GM23338 (cell line): Measurements from ENCODE around the gene ZNF708. TPM values are rescaled to one million over a fixed set of nuclear protein-coding genes. Genes with fewer than 3 reads are reported as not detected.

Source experiments
- ATAC-seq: fragments of 200-7000 bp; cut with Tn5 transposase; 3 replicates; pipeline ENCODE4 v1.9.1; 2020
- DNase-seq: peaks from one replicate; pipeline ENCODE4 v3.0.0-alpha.2; 2015; ENCODE audit warnings: low spot score
- H2AFZ ChIP-seq: fragments of 200-600 bp; sonication (generic); 2 replicates; pipeline ENCODE4 v1.8.0; 2016; ENCODE audit warnings: antibody characterized with exemption, mild to moderate bottlenecking, moderate library complexity
- H3F3A ChIP-seq: fragments of 200-600 bp; sonication (generic); replicated peaks from 2 replicates; pipeline ENCODE4 v1.8.0; 2017; ENCODE audit warnings: antibody characterized with exemption, mixed run types, low read depth
- H3K27ac ChIP-seq: fragments of 200-600 bp; sonication (generic); 2 replicates; pipeline ENCODE4 v1.6.1; 2016; ENCODE audit warnings: low read depth
- H3K27me3 ChIP-seq: fragments of 200-600 bp; sonication (generic); 2 replicates; pipeline ENCODE4 v1.8.0; 2016; ENCODE audit warnings: mild to moderate bottlenecking, mixed run types, moderate library complexity; ENCODE audit not compliant: insufficient read depth
- H3K36me3 ChIP-seq: fragments of 200-600 bp; sonication (generic); 2 replicates; pipeline ENCODE4 v1.8.0; 2016; ENCODE audit warnings: mild to moderate bottlenecking; ENCODE audit not compliant: insufficient read depth
- H3K4me1 ChIP-seq: fragments of 200-600 bp; sonication (generic); 2 replicates; pipeline ENCODE4 v1.8.0; 2016; ENCODE audit warnings: mild to moderate bottlenecking, moderate library complexity; ENCODE audit not compliant: insufficient read depth
- H3K4me2 ChIP-seq: fragments of 200-600 bp; sonication (generic); 2 replicates; pipeline ENCODE4 v1.7.1; 2017; ENCODE audit warnings: mixed run types
- H3K4me3 ChIP-seq: fragments of 200-600 bp; sonication (generic); 2 replicates; pipeline ENCODE4 v1.6.1; 2016; ENCODE audit warnings: mixed run types
- H3K79me2 ChIP-seq: fragments of 200-600 bp; sonication (generic); replicated peaks from 2 replicates; pipeline ENCODE4 v1.8.0; 2017; ENCODE audit warnings: mild to moderate bottlenecking; ENCODE audit not compliant: insufficient read depth
- H3K9me2 ChIP-seq: fragments of 200-600 bp; sonication (generic); 2 replicates; pipeline ENCODE4 v1.8.0; 2017; ENCODE audit not compliant: insufficient read depth
- H4K20me1 ChIP-seq: fragments of 200-600 bp; sonication (generic); replicated peaks from 2 replicates; pipeline ENCODE4 v1.8.0; 2017; ENCODE audit warnings: mild to moderate bottlenecking; ENCODE audit not compliant: insufficient read depth
- H3K27ac Mint-ChIP-seq: 2 replicates; pipeline ENCODE4 v1.8.0; 2020; ENCODE audit warnings: inconsistent platforms, mild to moderate bottlenecking, moderate library complexity, mixed read lengths
- H3K27me3 Mint-ChIP-seq: 3 replicates; pipeline ENCODE4 v1.8.0; 2022; ENCODE audit warnings: low read depth, mild to moderate bottlenecking, moderate library complexity, mixed read lengths, inconsistent platforms; ENCODE audit not compliant: insufficient read depth, poor library complexity
- H3K36me3 Mint-ChIP-seq: 3 replicates; pipeline ENCODE4 v1.8.0; 2021; ENCODE audit warnings: low read depth, mild to moderate bottlenecking, inconsistent platforms, moderate library complexity, mixed read lengths
- H3K4me1 Mint-ChIP-seq: 3 replicates; pipeline ENCODE4 v1.8.0; 2020; ENCODE audit warnings: mild to moderate bottlenecking, inconsistent platforms, mixed read lengths
- H3K4me3 Mint-ChIP-seq: 3 replicates; pipeline ENCODE4 v1.8.0; 2021; ENCODE audit warnings: moderate library complexity, mild to moderate bottlenecking, inconsistent platforms, mixed read lengths
- H3K9me3 Mint-ChIP-seq: 3 replicates; pipeline ENCODE4 v1.8.0; 2020; ENCODE audit warnings: moderate library complexity, mild to moderate bottlenecking, inconsistent platforms, mixed read lengths
- CREB1 ChIP-seq: fragments of 250-450 bp; sonication (Bioruptor Pico); IDR thresholded peaks from 2 replicates; pipeline ENCODE4 v1.5.0; 2020; ENCODE audit warnings: low read depth, mild to moderate bottlenecking, moderate library complexity
- EZH2 ChIP-seq: fragments of 200-600 bp; sonication (generic); IDR thresholded peaks from one replicate; pipeline ENCODE4 v1.8.0; 2017; ENCODE audit warnings: antibody characterized with exemption, mild to moderate bottlenecking, low read depth; ENCODE audit not compliant: unreplicated experiment
- EZH2phosphoT487 ChIP-seq: fragments of 200-600 bp; sonication (generic); IDR thresholded peaks from one replicate; pipeline ENCODE4 v1.8.1; 2018; ENCODE audit warnings: antibody characterized with exemption; ENCODE audit not compliant: unreplicated experiment
- JUNB ChIP-seq: IDR thresholded peaks from one replicate; pipeline ENCODE4 v1.6.1; 2016; ENCODE audit warnings: antibody characterized with exemption; ENCODE audit not compliant: unreplicated experiment
- NANOG ChIP-seq: IDR thresholded peaks from 2 replicates; pipeline ENCODE4 v1.6.1; 2016; ENCODE audit warnings: antibody characterized with exemption, borderline replicate concordance
- STAT1 ChIP-seq: IDR thresholded peaks from one replicate; pipeline ENCODE4 v1.6.1; 2016; ENCODE audit warnings: antibody characterized with exemption; ENCODE audit not compliant: unreplicated experiment
- ZNF114 ChIP-seq: fragments of 250-450 bp; sonication (Bioruptor Pico); IDR thresholded peaks from 2 replicates; pipeline ENCODE4 v1.5.0; 2020; ENCODE audit warnings: mild to moderate bottlenecking, moderate library complexity
- ZNF331 ChIP-seq: fragments of 250-450 bp; sonication (Bioruptor Pico); IDR thresholded peaks from 2 replicates; pipeline ENCODE4 v1.5.0; 2020; ENCODE audit warnings: low read depth, mild to moderate bottlenecking, moderate library complexity
- ZNF462 ChIP-seq: fragments of 250-450 bp; sonication (Bioruptor Pico); IDR thresholded peaks from 2 replicates; pipeline ENCODE4 v1.5.0; 2020; ENCODE audit warnings: mild to moderate bottlenecking, moderate library complexity
- polyA plus RNA-seq: library from polyadenylated mRNA; unstranded; fragments of >200 nt; fragmentation: Nextera tagmentation; extraction: Ambion mirVana; gene quantifications from 2 replicates; pipeline ENCODE4 v1.2.1, GENCODE V29; 2016
- total RNA-seq: library from RNA; depleted of rRNA; stranded (reverse); fragments of >200 nt; shearing (Covaris generic); gene quantifications from 2 replicates; pipeline ENCODE4 v1.2.3, GENCODE V29; 2014
- TF ChIP-seq, protein P1 (sequence below): IDR thresholded peaks from 2 replicates; pipeline ENCODE4 v1.6.1; 2016; ENCODE audit warnings: antibody characterized with exemption

ZNF708 gene
- total and polyA plus RNA-seq, 2 experiments from 2014 or later = 15.7 to 71.9 TPM

DNA sequence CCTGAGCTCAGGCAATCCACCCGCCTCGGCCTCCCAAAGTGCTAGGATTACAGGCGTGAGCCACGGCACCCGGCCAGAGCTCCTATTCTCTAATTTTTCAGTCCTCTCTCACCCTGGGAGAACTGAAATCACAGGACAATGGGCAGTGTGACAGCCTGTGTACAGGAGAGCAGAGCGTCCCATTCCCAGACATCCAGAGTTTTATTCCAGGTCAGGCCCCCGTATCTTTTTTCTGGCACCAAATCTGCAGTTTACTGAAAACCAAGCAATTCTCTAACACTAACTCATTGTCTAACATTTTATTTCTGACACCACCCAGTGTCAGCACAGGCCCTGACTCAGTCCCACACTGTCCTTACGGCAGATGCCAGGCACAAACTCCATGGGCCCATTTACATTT is 6.7 kb downstream of the ZNF708 start (continued):
- TF ChIP-seq ZNF462 (CRISPR knock-in tag) (no peak), EZH2 (no peak), STAT1 (no peak), NANOG (no peak), EZH2phosphoT487 (no peak), JUNB (no peak), ZNF331 (no peak)
- TF ChIP-seq, protein P1, sequence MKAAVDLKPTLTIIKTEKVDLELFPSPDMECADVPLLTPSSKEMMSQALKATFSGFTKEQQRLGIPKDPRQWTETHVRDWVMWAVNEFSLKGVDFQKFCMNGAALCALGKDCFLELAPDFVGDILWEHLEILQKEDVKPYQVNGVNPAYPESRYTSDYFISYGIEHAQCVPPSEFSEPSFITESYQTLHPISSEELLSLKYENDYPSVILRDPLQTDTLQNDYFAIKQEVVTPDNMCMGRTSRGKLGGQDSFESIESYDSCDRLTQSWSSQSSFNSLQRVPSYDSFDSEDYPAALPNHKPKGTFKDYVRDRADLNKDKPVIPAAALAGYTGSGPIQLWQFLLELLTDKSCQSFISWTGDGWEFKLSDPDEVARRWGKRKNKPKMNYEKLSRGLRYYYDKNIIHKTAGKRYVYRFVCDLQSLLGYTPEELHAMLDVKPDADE = no peak

GRCh38 chr19:21321996-21322395 is 7.2 kb downstream of the ZNF708 start:
- Mint-ChIP-seq H3K4me3 (no peak overlapping the region), H3K36me3 (peaks cover 41% of the 10 kb centered on the region), H3K27me3 (peaks cover 9% of the 10 kb centered on the region), H3K4me1 (peaks cover 43% of the 10 kb centered on the region), H3K9me3 (peaks cover 14% of the 10 kb centered on the region), H3K27ac (peak overlapping the region; percentile 30; the same call in 1 of the 2 replicates)
- Histone ChIP-seq H3K27me3 (no peaks in the 10 kb centered on the region), H3K4me1 (peaks cover 44% of the 10 kb centered on the region), H3F3A (no peaks in the 10 kb centered on the region), H3K4me2 (0 out of 2 replicates have a peak overlapping the region, but pooled peaks have one; percentile 41), H3K27ac (no peak overlapping the region), H3K79me2 (peaks cover 100% of the 10 kb centered on the region), H2AFZ (no peak overlapping the region), H3K4me3 (no peak overlapping the region), H3K9me2 (no peaks in the 10 kb centered on the region; the same call in 1 of the 2 replicates), H3K36me3 (peaks cover 9% of the 10 kb centered on the region), H4K20me1 (peaks cover 45% of the 10 kb centered on the region)
- ATAC-seq = no peak
- no peak for DNase-seq
- no peak for TF ChIP-seq JUNB
- TF ChIP-seq ZNF114 (CRISPR knock-in tag) = no peak
- TF ChIP-seq, protein P1 = no peak
- no peak for TF ChIP-seq CREB1 (CRISPR knock-in tag)
